ENCODE measurements around the gene CEP128. TPM values are rescaled to one million over a fixed set of nuclear protein-coding genes. Genes with fewer than 3 reads are reported as not detected.

CEP128 gene
- total RNA-seq, 1 experiment from 2014 or later = 16.4 TPM

DNA sequence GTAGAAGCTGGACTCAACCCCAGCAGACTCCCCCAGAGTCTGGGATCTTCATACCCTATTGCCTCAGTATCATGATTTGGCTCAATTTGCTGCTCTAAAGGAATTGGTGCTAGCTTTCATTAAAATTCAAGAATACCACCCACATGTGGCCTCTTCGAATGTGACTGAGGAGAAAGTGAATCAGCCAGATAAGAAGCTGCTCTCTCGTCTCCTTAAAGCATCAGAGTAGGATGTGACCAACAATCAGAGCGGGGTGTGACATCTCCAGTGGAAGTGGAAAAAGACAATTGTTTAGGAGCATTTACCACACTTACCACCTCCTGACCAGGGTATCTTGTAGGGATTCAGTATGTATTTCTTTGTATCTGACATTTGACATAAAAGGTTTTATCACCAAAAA lies 452.0 kb downstream of the CEP128 start:
- H3K27me3 ChIP-seq (ENCODE audit: insufficient read depth, low read length) = no peaks in the 10 kb centered on the region
- intact Hi-C loops (cut with micrococcal nuclease) = no loop called here
- H3K9me3 ChIP-seq (ENCODE audit: control insufficient read depth in 1 of 2, insufficient read depth in 1 of 2, low read depth in 1 of 2, low read length in 2 of 2) = no peaks in the 10 kb centered on the region
- no peaks in the 10 kb centered on the region for H3K79me2 ChIP-seq (ENCODE audit: insufficient read depth, low read length)
- H2AFZ ChIP-seq (ENCODE audit: low read depth, low read length, poor library complexity, severe bottlenecking) = no peak overlapping the region
- H3K4me2 ChIP-seq (ENCODE audit: low read length) = no peak overlapping the region
- no peaks in the 10 kb centered on the region for H3K4me1 ChIP-seq (ENCODE audit: control insufficient read depth in 1 of 2, insufficient read depth in 2 of 2, low read length in 2 of 2)
- TF ChIP-seq ZFX (IDR thresholded peaks at IDR 0.05) (no peak), SIN3A (IDR thresholded peaks at IDR 0.05; ENCODE audit: low read depth) (no peak), ELF1 (IDR thresholded peaks at IDR 0.05; ENCODE audit: borderline replicate concordance, low read depth) (no peak), ZNF274 (IDR thresholded peaks at IDR 0.05; ENCODE audit: low read depth, low read length) (no peak), CTCF (IDR thresholded peaks at IDR 0.05 in 2 of 3, conservative IDR thresholded peaks at IDR 0.05 in 1 of 3; ENCODE audit: borderline replicate concordance in 1 of 3, insufficient read depth in 1 of 3, low read depth in 2 of 3, low read length in 2 of 3) (no peak), EZH2 (IDR thresholded peaks at IDR 0.05) (no peak)
- TF ChIP-seq, protein P1, sequence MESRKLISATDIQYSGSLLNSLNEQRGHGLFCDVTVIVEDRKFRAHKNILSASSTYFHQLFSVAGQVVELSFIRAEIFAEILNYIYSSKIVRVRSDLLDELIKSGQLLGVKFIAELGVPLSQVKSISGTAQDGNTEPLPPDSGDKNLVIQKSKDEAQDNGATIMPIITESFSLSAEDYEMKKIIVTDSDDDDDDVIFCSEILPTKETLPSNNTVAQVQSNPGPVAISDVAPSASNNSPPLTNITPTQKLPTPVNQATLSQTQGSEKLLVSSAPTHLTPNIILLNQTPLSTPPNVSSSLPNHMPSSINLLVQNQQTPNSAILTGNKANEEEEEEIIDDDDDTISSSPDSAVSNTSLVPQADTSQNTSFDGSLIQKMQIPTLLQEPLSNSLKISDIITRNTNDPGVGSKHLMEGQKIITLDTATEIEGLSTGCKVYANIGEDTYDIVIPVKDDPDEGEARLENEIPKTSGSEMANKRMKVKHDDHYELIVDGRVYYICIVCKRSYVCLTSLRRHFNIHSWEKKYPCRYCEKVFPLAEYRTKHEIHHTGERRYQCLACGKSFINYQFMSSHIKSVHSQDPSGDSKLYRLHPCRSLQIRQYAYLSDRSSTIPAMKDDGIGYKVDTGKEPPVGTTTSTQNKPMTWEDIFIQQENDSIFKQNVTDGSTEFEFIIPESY (IDR thresholded peaks at IDR 0.05; ENCODE audit: extremely low read depth, insufficient replicate concordance, low read length) = no peak
- TF ChIP-seq, protein P2, sequence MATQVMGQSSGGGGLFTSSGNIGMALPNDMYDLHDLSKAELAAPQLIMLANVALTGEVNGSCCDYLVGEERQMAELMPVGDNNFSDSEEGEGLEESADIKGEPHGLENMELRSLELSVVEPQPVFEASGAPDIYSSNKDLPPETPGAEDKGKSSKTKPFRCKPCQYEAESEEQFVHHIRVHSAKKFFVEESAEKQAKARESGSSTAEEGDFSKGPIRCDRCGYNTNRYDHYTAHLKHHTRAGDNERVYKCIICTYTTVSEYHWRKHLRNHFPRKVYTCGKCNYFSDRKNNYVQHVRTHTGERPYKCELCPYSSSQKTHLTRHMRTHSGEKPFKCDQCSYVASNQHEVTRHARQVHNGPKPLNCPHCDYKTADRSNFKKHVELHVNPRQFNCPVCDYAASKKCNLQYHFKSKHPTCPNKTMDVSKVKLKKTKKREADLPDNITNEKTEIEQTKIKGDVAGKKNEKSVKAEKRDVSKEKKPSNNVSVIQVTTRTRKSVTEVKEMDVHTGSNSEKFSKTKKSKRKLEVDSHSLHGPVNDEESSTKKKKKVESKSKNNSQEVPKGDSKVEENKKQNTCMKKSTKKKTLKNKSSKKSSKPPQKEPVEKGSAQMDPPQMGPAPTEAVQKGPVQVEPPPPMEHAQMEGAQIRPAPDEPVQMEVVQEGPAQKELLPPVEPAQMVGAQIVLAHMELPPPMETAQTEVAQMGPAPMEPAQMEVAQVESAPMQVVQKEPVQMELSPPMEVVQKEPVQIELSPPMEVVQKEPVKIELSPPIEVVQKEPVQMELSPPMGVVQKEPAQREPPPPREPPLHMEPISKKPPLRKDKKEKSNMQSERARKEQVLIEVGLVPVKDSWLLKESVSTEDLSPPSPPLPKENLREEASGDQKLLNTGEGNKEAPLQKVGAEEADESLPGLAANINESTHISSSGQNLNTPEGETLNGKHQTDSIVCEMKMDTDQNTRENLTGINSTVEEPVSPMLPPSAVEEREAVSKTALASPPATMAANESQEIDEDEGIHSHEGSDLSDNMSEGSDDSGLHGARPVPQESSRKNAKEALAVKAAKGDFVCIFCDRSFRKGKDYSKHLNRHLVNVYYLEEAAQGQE (IDR thresholded peaks at IDR 0.05; ENCODE audit: low read depth) = no peak
- TF ChIP-seq, protein P3, sequence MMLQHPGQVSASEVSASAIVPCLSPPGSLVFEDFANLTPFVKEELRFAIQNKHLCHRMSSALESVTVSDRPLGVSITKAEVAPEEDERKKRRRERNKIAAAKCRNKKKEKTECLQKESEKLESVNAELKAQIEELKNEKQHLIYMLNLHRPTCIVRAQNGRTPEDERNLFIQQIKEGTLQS (IDR thresholded peaks at IDR 0.05) = no peak
- H3K4me3 ChIP-seq (replicated peaks in 1 of 2; ENCODE audit: low read depth in 1 of 2, low read length in 2 of 2) = no peak overlapping the region
- RAD21 ChIA-PET (ENCODE audit: low non-redundant PET in 1 of 2, low total read pairs in 2 of 2, uncharacterized antibody in 2 of 2, unreplicated experiment in 2 of 2) = no interaction called here
- POLR2A ChIA-PET = no interaction called here
- no peaks in the 10 kb centered on the region for H3K36me3 ChIP-seq (ENCODE audit: control insufficient read depth in 1 of 2, insufficient read depth in 2 of 2, low read length in 2 of 2)
- no peaks in the 10 kb centered on the region for H3K9me2 ChIP-seq (ENCODE audit: insufficient read depth)
- no peak overlapping the region for H3K27ac ChIP-seq (ENCODE audit: low read depth, low read length)
- no TSS peak for BruUV-seq (replicated peaks)
- H4K20me1 ChIP-seq (ENCODE audit: insufficient read depth) = no peaks in the 10 kb centered on the region
- H3K9ac ChIP-seq (ENCODE audit: low read length) = no peak overlapping the region
- no peak for DNase-seq (ENCODE audit: low read depth, low spot score)
- ATAC-seq = no peak
- CTCF ChIA-PET = no interaction called here

All from HCT116 (cell line).